Muscle layer of duodenum (tissue), 2 donors: ENCODE data around the gene LRMDA.

Experiments
- H3K27ac ChIP-seq: one replicate; pipeline ENCODE4 v1.7.0; 2013; ENCODE audit warnings: mild to moderate bottlenecking, low read length
- H3K27me3 ChIP-seq: one replicate; pipeline ENCODE4 v1.7.0; 2013; ENCODE audit warnings: low read depth, mild to moderate bottlenecking, control low read depth, low read length
- H3K36me3 ChIP-seq, 2 donors: one replicate each; pipeline ENCODE4 v1.7.0; 2013; ENCODE audit warnings: low read length in 2 of 2, control low read depth in 1 of 2, mild to moderate bottlenecking in 1 of 2; ENCODE audit not compliant: insufficient read depth in 2 of 2, control insufficient read depth in 1 of 2
- H3K4me1 ChIP-seq, 2 donors: one replicate each; pipeline ENCODE4 v1.7.0; 2013; ENCODE audit warnings: low read length in 2 of 2, mild to moderate bottlenecking in 2 of 2, control low read depth in 1 of 2, moderate library complexity in 1 of 2; ENCODE audit not compliant: insufficient read depth in 2 of 2, control insufficient read depth in 1 of 2
- H3K4me3 ChIP-seq, 2 donors: one replicate each; pipeline ENCODE4 v1.7.0; 2013; ENCODE audit warnings: low read length in 2 of 2, low read depth in 1 of 2, mild to moderate bottlenecking in 1 of 2
- H3K9me3 ChIP-seq, 2 donors: one replicate each; pipeline ENCODE4 v1.7.0; 2013; ENCODE audit warnings: low read length in 2 of 2, control low read depth in 1 of 2, mild to moderate bottlenecking in 1 of 2; ENCODE audit not compliant: control insufficient read depth in 1 of 2
- donor health status: healthy.

The LRMDA gene

DNA sequence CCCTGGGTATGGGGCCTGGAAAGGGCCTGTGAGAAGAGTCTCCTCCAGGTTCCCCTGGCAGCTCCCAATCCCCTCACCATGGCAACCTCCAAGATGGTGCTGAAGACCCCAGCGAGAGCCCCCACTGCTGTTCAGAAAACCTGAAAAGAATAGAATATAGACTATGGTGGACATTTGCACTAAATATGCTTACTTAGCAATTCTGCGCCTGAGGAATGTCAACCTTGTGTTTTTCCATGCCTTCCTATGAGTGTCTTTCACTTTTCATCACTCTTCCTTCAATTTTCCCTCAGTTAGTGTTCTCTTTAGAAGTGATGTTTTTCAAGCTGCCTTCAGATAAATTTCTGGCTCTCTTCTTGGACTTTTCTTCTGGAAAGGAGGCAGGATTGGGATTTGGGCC is 589.2 kb downstream of the LRMDA start:
- H3K27me3 ChIP-seq = no peaks in the 10 kb centered on the region

DNA sequence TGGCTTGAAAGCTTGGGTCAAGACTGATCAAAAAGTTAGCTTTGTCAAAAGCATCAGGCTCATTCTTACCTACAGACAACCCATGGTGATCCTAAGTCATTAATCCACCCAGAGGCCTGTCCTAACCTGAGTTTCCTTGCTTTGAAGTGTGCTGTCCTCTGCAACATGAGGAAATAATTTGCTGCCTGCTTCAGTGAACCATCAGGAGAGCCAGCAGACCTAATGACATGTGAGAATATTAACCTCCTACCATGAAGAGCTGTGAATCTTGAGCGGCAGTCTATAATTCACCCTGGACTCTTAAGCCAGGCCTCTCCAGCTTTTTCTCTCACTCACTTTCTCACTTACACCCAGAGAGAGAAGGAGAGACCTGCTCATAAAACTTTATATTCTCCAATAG is 590.0 kb downstream of the LRMDA start:
- no peaks in the 10 kb centered on the region for H3K36me3 ChIP-seq
- no peak overlapping the region for H3K4me3 ChIP-seq
- H3K9me3 ChIP-seq = no peaks in the 10 kb centered on the region
- no peak overlapping the region for H3K27ac ChIP-seq
- no peaks in the 10 kb centered on the region for H3K4me1 ChIP-seq
- no peaks in the 10 kb centered on the region for H3K27me3 ChIP-seq

More for the DNA sequence above, 589.2 kb downstream of the LRMDA start:
- H3K4me3 ChIP-seq = no peak overlapping the region
- H3K4me1 ChIP-seq = no peaks in the 10 kb centered on the region
- H3K27ac ChIP-seq = no peak overlapping the region
- H3K36me3 ChIP-seq = no peaks in the 10 kb centered on the region
- no peaks in the 10 kb centered on the region for H3K9me3 ChIP-seq

DNA sequence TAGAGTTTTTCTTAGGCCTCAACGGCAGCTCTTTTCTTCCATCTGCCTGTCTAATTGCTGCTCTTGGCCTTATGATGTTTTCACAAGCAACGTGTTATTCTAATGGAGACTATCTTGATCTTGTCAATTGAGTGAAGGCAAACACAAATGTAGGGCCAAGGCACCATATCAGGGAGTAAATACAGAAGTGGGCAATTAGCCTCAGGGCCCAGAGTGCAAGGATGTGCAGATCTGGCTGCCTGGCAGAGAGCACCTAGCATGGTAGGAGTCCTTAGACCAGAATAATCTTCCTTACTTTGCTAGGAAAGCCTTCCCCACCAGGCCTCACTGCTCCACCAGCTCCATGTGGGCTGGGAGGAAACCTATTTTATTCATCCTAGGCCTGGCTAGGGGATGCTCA is 590.9 kb downstream of the LRMDA start:
- no peaks in the 10 kb centered on the region for H3K27me3 ChIP-seq
- H3K36me3 ChIP-seq = no peaks in the 10 kb centered on the region
- H3K4me3 ChIP-seq = no peak overlapping the region
- no peak overlapping the region for H3K27ac ChIP-seq
- no peaks in the 10 kb centered on the region for H3K4me1 ChIP-seq
- H3K9me3 ChIP-seq = no peaks in the 10 kb centered on the region

DNA sequence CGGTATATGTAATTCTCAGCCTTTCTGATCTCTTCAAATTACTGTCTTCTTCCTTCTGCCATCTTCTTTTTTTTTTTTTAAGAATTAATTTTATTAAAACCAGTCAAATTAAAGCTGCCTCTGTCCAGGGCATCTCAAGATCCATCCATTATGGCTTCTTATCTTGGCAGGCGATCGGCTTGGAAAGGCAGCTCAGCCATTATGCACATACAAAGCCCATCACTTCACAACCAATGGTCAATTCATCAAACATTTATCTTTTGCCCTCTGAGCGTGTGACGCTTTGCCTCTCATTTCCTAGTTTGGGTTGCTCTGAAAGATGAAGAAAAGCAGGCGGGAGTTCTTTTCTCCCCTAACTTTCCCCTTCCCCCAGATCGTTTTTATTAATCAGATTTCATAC is 591.6 kb downstream of the LRMDA start:
- Histone ChIP-seq H3K4me1 (no peaks in the 10 kb centered on the region), H3K27me3 (no peaks in the 10 kb centered on the region), H3K36me3 (no peaks in the 10 kb centered on the region), H3K9me3 (no peaks in the 10 kb centered on the region), H3K27ac (no peak overlapping the region), H3K4me3 (no peak overlapping the region)

DNA sequence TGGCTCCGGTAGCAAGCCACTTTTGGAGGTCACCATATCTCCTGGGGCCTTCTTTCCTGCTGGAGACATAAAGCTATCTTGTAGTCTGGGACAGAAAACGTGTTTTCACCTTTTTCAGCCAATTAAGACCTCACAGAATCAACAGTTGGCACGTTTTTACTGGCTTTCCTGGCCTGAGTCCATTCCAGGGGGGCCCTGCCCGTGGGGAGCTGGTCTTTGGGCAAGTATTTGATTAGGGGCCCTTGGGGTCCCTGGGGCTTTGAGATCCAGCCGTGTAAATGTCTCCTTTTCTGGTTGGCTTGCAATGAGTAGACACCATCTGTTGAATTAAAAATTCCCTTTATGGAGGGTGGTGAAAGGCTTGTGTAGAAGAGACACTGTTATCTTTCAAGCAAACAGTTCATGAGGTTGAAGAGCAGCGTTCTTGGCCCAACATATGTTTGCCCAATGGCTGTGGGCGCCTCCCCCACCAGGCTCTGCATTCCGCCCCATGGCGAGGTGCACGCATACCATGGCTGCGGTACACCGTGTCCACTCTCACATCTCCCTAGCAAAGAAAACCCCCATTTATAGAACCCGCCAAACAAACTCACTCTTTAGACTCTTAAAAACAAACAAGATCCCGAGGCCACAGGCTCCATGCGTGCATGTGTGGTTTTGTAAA is 593.2 kb downstream of the LRMDA start:
- no peaks in the 10 kb centered on the region for H3K9me3 ChIP-seq

DNA sequence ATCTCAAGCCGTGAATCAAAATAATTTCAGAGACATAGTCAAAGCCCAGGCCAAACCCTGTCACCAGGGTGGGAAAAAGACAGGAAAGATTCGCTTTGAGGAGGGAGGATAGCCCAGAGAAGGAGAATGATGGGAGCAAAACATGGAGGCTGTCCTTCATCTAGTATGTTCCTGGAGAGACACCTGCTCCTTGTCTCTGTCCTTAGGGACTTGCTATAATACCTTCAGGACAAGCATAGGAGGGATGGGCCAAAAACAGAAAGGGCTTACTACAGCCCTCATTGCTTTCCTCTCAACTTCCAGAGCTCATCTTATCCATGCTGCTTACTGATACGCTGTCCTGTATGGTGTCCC is 593.7 kb downstream of the LRMDA start:
- Histone ChIP-seq H3K36me3 (no peaks in the 10 kb centered on the region), H3K4me3 (no peak overlapping the region), H3K27ac (no peak overlapping the region), H3K27me3 (no peaks in the 10 kb centered on the region), H3K4me1 (no peaks in the 10 kb centered on the region), H3K9me3 (no peaks in the 10 kb centered on the region)

More for the DNA sequence above, 593.2 kb downstream of the LRMDA start:
- Histone ChIP-seq H3K27ac (no peak overlapping the region), H3K36me3 (no peaks in the 10 kb centered on the region), H3K4me3 (no peak overlapping the region), H3K4me1 (no peaks in the 10 kb centered on the region), H3K27me3 (no peaks in the 10 kb centered on the region)

DNA sequence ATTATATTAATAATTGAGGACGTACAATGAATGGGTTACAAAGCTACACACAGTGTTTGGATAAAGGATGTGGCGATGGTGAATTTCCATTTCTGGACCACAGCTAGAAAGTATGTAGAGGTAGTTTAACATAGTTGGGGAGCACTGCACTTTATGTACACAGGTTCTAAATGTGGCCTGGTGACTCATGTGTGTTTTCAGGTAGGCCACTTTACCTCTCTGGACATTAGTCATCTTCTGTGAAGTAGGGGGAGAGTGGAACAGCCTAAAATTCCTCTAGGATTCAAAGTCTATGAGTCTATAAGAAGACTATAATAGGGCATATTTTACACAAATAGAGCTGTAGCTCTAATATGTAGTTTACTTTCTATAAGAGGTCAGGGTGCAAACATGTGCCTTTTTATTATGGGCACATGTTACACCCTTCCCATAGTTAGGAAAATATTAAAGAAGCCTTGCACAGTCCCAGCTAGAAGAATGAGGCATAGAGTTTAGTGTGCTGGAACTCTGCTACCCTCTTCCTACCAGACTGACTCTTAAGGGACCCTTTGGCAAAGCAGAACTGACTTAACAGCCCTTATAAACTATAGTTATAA is 594.9 kb downstream of the LRMDA start:
- Histone ChIP-seq H3K9me3 (no peaks in the 10 kb centered on the region), H3K4me3 (no peak overlapping the region), H3K27me3 (no peaks in the 10 kb centered on the region), H3K4me1 (no peaks in the 10 kb centered on the region), H3K27ac (no peak overlapping the region), H3K36me3 (no peaks in the 10 kb centered on the region)

DNA sequence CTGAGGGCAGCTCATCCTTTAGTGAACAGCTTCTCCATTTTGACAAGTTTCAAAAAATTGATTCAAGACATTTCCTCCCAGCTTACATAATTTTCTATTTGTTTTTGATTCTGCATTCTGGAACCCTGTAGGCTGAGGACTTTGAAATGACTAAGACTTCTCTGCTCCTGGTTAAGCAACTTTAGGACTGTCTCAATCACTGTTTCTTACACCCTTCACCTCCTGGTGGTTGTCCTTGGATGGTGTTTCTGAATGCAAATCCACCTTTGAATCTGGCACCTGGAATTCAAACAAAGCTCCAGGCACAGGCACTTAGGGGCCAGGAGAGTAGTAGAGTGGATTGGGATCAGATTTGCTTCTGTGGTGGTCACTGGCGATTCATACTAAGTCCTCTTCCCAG is 595.5 kb downstream of the LRMDA start:
- H3K27ac ChIP-seq = no peak overlapping the region
- no peaks in the 10 kb centered on the region for H3K27me3 ChIP-seq
- no peaks in the 10 kb centered on the region for H3K9me3 ChIP-seq
- H3K4me3 ChIP-seq = no peak overlapping the region
- no peaks in the 10 kb centered on the region for H3K36me3 ChIP-seq
- no peaks in the 10 kb centered on the region for H3K4me1 ChIP-seq

DNA sequence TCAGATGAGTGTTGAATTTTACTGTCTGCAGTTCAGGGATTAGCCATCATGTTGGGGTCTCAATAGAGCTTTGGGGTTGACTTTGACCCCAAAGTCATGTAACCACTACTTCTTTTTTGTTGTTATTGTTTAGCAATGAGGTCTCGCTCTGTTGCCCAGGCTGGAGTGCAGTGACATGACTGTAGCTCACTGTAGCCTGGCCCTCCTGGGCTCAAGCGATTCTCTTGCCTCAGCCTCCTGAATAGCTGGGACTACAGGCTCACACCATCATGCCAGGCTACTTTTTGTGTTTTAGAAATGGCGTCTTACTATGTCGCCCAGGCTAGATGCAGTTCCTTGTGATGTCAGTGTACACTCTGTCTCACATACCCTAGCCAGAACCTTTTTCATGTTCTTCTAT is 598.4 kb downstream of the LRMDA start:
- Histone ChIP-seq H3K9me3 (no peaks in the 10 kb centered on the region), H3K27ac (no peak overlapping the region), H3K4me1 (peaks cover 5 to 15% of the 10 kb centered on the region in 2 donors), H3K36me3 (no peaks in the 10 kb centered on the region), H3K27me3 (no peaks in the 10 kb centered on the region), H3K4me3 (no peak overlapping the region)

DNA sequence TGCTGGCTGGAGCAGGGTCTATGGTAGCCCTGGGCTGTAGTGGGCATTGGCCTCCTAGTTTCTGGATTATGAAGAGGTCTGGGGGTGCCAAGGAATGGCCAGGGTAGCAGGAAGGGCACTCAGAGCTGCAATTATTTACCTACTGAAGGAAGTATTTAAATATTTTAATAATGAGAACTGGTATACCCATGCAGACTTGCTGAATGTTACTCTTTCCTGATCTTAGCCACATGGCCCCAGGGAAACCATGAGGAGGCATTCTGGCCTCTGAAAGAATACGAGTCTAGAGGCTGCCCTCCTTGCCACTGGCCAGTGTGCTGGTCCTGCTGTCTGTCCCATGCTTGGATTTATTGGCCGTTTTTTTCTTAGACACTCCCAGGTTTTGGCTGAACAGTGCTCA is 599.7 kb downstream of the LRMDA start:
- Histone ChIP-seq H3K36me3 (no peaks in the 10 kb centered on the region), H3K27ac (no peak overlapping the region), H3K4me3 (no peak overlapping the region), H3K4me1 (peaks cover 5 to 24% of the 10 kb centered on the region in 2 donors), H3K9me3 (no peaks in the 10 kb centered on the region), H3K27me3 (no peaks in the 10 kb centered on the region)

DNA sequence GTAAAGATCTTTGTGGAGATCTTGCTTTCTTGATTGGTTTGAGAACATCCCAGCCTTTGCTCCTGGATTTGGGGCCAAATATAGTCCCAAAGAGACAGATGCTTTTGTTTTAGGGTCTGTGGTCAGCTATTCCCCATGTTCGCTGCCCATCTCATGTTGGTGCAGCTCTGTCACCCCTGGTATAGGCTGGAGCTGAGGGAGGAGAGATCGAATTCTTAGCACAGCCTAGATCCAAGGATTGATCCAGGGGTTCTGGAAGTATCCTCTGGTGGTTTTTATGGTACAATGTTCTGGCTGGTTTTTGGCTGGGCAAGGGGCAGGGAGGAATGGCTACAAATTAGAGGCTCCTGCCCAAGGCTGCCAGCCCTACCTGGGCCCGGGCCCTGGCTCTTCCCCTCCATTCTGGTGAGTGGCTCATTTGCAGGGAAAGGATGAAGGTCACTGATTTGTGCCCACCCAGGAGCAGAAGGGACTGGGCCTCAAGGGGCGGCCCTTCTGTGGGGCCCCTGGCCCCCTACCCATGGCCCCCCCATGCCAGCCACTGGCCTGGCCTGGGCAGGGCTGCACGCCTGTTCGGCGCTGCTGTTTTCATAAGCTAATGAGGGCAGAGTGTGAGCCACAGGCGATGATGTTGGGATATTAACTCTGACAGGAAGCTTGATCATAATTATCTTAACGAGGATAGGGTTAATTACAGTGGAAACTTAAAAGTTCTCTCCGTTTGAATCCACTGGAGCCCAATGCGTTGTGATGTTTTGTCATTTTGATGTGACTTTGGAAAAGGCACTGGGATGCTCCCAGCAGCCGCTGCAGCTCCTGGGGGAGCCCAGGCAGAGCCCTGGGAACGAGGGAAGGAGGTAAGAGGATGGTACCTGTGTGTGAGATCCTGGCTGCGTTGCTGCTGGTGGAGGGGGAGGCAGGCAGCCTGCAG is 600.6 kb downstream of the LRMDA start:
- no peak overlapping the region for H3K27ac ChIP-seq
- no peaks in the 10 kb centered on the region for H3K27me3 ChIP-seq
- no peak overlapping the region for H3K4me3 ChIP-seq

More for the DNA sequence above, 600.6 kb downstream of the LRMDA start:
- Histone ChIP-seq H3K9me3 (no peaks in the 10 kb centered on the region), H3K4me1 (peaks cover 5 to 29% of the 10 kb centered on the region in 2 donors), H3K36me3 (no peaks in the 10 kb centered on the region)
